HAP-1 (cell line): Measurements from ENCODE around the gene TARP.
"Not testable (repeated sequence)": the region's sequence is repeated elsewhere in the genome, so short reads cannot be mapped to it uniquely, and the experiment has no call there.

Source experiments
- DNase-seq, 2 experiments: peaks; one replicate each; pipeline ENCODE4 v3.0.0-alpha.2; 2016 to 2020; ENCODE audit warnings: low spot score in 2 of 2
- H3K27me3 ChIP-seq: fragments of 250-450 bp; sonication (Bioruptor Pico); 2 replicates; pipeline ENCODE4 v1.5.1; 2020; ENCODE audit warnings: low read depth, mild to moderate bottlenecking, moderate library complexity
- H3K36me3 ChIP-seq: fragments of 250-450 bp; sonication (Bioruptor Pico); replicated peaks from 2 replicates; pipeline ENCODE4 v1.5.1; 2020; ENCODE audit warnings: mild to moderate bottlenecking
- H3K4me1 ChIP-seq: fragments of 250-450 bp; sonication (Bioruptor Pico); 2 replicates; pipeline ENCODE4 v1.5.1; 2020; ENCODE audit warnings: mild to moderate bottlenecking
- H3K4me3 ChIP-seq: fragments of 250-450 bp; sonication (Bioruptor Pico); 2 replicates; pipeline ENCODE4 v1.5.1; 2020; ENCODE audit warnings: mild to moderate bottlenecking, moderate library complexity
- H3K9me3 ChIP-seq: fragments of 250-450 bp; sonication (Bioruptor Pico); 2 replicates; pipeline ENCODE4 v1.5.1; 2020; ENCODE audit warnings: mild to moderate bottlenecking, moderate library complexity
- in situ Hi-C: fragments of 300-500 bp; cut with MboI; formaldehyde crosslinking; loops from 3 replicates; pipeline ENCODE4 v1.14.3; 2020; ENCODE audit warnings: low sequenced_read_pairs, inconsistent platforms, mixed read lengths

Gene TARP

DNA sequence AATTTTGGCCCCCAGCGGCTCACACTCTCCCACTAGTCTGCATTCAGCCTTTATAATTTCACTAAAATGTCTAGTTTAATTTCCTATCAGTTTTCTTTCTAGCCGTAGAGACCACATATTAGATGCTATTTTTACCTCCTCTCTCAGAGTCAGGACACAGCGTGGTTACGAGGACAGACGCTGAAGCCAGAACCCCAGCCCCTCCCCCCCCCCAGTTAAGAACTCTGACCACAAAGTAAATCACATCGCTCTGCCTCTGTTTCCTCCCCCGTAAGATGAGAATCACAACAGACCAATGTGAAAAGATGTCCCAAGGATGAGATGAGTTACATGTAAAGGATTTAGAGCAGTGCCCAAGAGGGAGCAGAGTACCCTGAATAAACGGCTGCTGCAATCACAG, 11.1 kb upstream of the TARP start:
- Histone ChIP-seq H3K27me3 (peaks cover 6% of the 10 kb centered on the region; the same call in 1 of the 2 replicates), H3K4me3 (no peak overlapping the region), H3K4me1 (no peaks in the 10 kb centered on the region), H3K36me3 (no peaks in the 10 kb centered on the region), H3K9me3 (no peaks in the 10 kb centered on the region)
- in situ Hi-C loops: no loop called here
- DNase-seq: no peak

DNA sequence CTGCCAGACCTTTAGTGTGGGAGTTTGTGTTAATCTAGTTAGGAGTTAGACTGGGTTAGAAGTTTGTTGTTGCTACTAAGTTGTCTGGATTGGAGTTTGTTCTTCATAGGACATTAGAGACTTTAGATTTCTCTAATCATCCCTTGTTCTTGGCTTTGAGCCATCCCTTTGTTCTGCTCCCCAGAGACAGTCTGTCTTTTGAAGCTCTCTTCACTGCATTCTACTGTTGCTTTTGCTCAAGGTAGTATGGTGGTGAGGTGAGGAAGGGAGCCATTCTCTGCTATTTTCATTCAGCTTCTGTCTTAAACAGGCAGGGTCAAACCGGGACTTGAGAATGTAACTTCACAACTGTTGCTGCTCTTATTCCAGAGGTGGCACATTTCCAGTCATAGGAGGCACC, 10.4 kb upstream of the TARP start:
- no peak for DNase-seq
- Histone ChIP-seq H3K27me3 (peaks cover 6% of the 10 kb centered on the region; the same call in 1 of the 2 replicates), H3K9me3 (no peaks in the 10 kb centered on the region), H3K4me1 (no peaks in the 10 kb centered on the region), H3K36me3 (no peaks in the 10 kb centered on the region), H3K4me3 (no peak overlapping the region)
- in situ Hi-C loops: no loop called here

DNA sequence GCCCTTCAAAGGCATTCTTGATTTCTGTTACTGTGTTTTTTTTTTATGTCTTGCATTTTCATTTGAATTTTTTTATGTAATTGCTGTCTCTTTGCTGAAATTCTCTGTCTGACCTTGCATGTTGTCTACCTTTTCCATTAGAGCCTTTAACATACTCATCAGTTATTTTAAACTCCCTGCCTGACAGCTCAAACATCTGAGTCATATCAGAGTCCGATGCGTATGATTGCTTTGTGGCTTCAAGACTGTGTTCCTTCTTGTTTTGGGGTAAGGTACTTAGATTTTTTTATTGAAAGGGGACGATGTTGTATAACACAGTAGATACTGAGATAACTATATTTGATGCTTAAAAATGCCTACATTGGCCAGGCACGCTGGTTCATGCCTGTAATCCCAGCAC, 9.7 kb upstream of the TARP start:
- no peaks in the 10 kb centered on the region for H3K36me3 ChIP-seq
- in situ Hi-C loops: no loop called here
- no peak for DNase-seq
- H3K4me1 ChIP-seq: no peaks in the 10 kb centered on the region
- H3K9me3 ChIP-seq: no peaks in the 10 kb centered on the region
- H3K4me3 ChIP-seq: no peak overlapping the region
- peaks cover 6% of the 10 kb centered on the region; the same call in 1 of the 2 replicates for H3K27me3 ChIP-seq

DNA sequence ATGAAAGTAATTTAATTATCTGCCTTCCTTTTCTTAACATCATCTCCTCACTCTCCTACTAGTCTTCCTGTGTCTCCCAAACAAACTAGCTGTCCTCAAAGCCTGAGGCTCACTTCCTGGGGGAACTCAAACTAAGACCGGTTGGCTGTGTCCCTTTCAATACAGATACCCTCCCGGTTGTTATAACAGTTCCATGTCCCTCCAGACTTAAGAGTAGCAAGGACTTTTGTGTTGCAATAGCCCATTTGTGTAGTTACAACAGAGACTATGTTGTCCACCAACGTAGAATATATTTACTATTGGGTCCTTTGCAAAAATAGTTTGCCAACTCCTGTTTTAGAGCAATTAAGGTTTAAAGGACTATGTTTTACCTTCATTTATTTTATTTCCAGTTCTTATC, 8.6 kb upstream of the TARP start:
- H3K4me1 ChIP-seq: no peaks in the 10 kb centered on the region
- no peak overlapping the region for H3K4me3 ChIP-seq
- H3K27me3 ChIP-seq: peaks cover 6% of the 10 kb centered on the region; the same call in 1 of the 2 replicates
- in situ Hi-C loops: no loop called here
- no peak for DNase-seq
- H3K36me3 ChIP-seq: no peaks in the 10 kb centered on the region
- H3K9me3 ChIP-seq: no peaks in the 10 kb centered on the region

DNA sequence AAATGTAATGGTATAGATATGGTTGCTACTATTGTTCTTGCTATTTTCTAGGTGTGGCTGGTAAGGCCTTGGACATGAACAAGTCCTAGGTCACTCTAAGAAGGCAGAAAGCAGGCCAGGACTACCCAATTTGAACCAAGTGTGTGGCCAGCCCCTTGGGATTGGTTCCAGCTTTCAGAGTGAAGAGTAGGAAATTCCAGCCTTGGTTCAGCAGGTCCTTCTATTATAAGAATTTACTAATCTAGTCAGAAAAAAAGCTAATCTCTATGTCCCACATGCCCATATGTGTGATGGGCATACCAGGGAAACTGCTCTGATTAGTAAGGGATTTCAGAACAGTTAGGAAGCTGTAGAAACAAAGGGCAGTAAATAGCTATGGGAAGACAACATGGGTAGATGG, 7.8 kb upstream of the TARP start:
- no peak overlapping the region for H3K4me3 ChIP-seq
- no peak for DNase-seq
- H3K4me1 ChIP-seq: no peaks in the 10 kb centered on the region
- H3K9me3 ChIP-seq: no peaks in the 10 kb centered on the region
- in situ Hi-C loops: no loop called here
- no peaks in the 10 kb centered on the region for H3K36me3 ChIP-seq
- H3K27me3 ChIP-seq: peaks cover 6% of the 10 kb centered on the region; the same call in 1 of the 2 replicates

DNA sequence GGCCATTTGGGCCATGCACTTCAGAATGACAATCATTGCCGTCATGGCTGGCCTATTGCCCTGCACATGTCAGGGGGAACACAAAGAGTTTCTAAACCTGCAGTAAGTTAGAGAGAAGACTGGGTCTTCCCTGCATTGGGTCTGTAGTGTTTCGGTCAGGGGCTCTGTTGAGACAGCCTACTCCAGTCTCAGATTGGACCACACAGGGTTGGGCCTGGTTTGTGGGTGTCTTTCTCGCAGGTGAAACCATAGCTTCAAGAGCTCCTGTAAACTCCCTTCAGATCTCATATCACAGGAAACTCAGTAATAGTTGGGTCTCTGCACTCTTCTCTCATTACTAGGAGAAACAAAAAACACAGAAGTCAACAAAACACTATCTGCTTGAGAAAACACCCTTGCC, 7.3 kb upstream of the TARP start:
- in situ Hi-C loops: no loop called here
- H3K36me3 ChIP-seq: no peaks in the 10 kb centered on the region
- no peaks in the 10 kb centered on the region for H3K4me1 ChIP-seq
- H3K27me3 ChIP-seq: peaks cover 6% of the 10 kb centered on the region; the same call in 1 of the 2 replicates
- DNase-seq: no peak
- no peaks in the 10 kb centered on the region for H3K9me3 ChIP-seq
- H3K4me3 ChIP-seq: no peak overlapping the region

DNA sequence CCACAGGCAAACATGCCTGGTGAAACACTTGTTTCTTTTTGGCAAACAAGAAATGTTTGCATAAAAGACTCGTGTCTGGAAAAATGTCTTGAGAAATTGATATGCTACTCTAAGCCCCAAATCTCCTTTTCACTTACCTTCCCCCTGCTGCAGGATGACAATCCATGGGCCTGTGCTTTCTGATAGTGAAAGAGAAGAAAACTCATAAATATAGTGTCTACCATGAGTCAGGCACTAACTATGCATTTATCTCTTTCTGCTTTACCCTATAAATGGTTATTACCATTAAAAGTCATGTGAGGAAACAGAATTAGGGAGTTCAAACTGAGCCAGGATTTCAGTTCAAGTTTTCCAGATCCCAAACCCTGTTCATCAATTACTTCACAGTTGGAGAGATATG, 6.6 kb upstream of the TARP start:
- H3K27me3 ChIP-seq: peaks cover 4% of the 10 kb centered on the region; the same call in 1 of the 2 replicates
- H3K36me3 ChIP-seq: no peaks in the 10 kb centered on the region
- H3K9me3 ChIP-seq: no peaks in the 10 kb centered on the region
- DNase-seq: no peak
- H3K4me1 ChIP-seq: no peaks in the 10 kb centered on the region
- no peak overlapping the region for H3K4me3 ChIP-seq
- in situ Hi-C loops: no loop called here

DNA sequence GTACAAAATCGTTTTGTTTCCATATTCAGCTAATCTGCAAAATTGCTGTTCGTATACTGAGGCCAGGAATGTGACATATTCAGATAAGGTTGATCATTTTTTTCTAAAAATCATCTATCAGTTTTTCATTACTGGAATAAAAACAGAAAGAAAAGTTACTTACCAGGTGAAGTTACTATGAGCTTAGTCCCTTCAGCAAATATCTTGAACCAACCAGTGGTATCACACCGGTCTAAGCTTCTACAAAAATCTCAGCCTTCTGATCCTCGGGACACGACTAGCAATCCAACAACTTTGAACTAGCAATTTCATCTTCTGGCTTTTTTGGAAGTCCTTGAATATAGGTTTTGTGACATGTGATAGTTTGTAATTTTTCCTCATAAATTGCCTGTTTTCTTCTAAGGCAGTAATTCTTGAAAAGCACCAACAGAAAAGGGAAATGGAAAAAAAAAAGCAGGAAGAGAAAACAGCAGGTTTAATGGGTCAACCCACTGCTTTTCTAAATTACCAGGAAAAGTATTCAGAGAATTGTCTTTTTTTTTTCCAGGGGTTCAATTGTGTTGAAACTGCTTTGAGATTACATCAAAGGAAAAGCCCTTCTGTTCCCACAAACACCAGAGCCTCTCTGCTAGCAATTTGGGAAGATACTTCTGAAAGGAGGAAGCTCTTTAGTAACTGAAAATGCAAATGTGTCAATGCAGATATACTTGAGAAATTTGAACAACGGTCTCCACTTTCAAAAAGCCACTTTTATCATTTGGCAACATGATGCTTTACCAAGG, 2.9 kb upstream of the TARP start:
- in situ Hi-C loops: no loop called here
- H3K9me3 ChIP-seq: no peaks in the 10 kb centered on the region
- H3K4me3 ChIP-seq: no peak overlapping the region

DNA sequence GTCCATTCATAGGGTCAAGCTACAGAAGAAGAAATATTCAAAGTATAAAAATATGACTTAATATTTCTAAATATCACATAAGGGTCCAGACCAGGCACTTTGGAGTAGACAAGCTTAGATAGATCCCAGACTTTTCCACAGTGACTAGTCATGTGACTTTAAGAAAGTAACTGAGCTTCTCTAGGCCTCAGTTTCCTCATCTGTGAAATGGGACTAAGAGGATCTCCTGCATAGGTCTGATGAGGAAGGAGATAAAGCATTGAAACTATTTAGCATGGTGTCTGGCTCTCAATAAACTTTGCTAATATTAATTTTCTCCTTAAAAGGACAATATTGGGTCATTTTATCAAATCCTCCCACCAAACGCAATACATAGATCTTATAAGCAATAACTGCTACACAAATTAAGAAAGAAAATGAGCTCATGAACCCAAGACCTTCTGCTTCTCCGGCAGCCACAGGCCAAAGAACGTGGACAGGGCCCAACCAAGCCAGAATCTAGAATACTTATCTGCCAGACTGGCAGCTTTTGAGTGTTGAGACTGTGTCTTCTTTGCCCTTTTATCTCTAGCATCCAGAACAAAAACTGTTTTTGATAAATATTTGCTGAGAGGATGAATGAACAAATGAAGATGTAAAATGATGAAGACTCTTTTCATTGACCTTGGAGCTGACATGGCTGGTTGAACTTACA, 1.6 kb upstream of the TARP start:
- Histone ChIP-seq H3K36me3 (no peaks in the 10 kb centered on the region), H3K4me1 (no peaks in the 10 kb centered on the region), H3K27me3 (no peaks in the 10 kb centered on the region), H3K9me3 (no peaks in the 10 kb centered on the region), H3K4me3 (no peak overlapping the region)
- in situ Hi-C loops: no loop called here
- DNase-seq: no peak

More for the DNA sequence above, 2.9 kb upstream of the TARP start:
- no peaks in the 10 kb centered on the region for H3K27me3 ChIP-seq
- DNase-seq: no peak
- no peaks in the 10 kb centered on the region for H3K36me3 ChIP-seq
- H3K4me1 ChIP-seq: no peaks in the 10 kb centered on the region

DNA sequence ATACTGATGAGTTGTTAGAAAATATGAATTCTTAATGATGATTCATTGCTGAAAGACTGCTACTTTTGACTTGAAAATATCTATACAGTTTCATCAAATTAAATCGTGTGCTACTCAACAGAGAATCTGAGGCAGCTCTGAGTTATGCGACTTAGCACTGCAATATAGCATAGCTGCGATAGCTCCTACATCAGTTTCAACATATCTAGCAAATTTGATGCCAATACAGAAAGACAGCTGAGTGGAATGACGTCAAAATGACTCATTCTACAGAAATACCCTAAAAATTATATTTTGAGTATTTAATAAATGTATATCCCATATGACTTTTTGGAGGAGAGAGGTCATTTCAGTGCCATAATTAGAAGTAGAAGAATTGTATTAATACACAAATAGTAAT, 1.1 kb upstream of the TARP start:
- Histone ChIP-seq H3K9me3 (no peaks in the 10 kb centered on the region), H3K36me3 (no peaks in the 10 kb centered on the region), H3K27me3 (no peaks in the 10 kb centered on the region), H3K4me1 (no peaks in the 10 kb centered on the region), H3K4me3 (no peak overlapping the region)
- in situ Hi-C loops: no loop called here
- DNase-seq: no peak

DNA sequence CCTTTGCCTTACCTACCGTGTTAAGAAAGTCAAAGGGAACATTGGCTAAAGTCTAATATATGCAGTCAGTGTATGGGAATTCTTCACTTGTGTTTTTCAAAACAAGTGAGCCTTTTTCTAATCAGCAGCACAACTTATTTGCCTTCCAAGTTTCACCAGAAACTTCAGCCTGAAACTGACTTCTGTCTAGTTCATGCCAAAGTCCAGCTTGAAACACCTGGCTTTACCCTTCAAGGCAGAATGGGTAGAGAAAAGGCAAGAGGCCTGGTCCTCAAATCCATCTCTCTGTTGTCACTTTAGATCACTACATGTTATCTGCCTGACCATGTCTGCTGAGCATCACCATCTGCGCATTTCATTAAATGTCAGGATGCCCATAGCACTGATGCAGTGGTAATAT, 3.0 kb downstream of the TARP start:
- H3K36me3 ChIP-seq, DNase-seq, H3K27me3 ChIP-seq, H3K4me3 ChIP-seq, H3K4me1 ChIP-seq, H3K9me3 ChIP-seq, in situ Hi-C loops: not testable (repeated sequence)

DNA sequence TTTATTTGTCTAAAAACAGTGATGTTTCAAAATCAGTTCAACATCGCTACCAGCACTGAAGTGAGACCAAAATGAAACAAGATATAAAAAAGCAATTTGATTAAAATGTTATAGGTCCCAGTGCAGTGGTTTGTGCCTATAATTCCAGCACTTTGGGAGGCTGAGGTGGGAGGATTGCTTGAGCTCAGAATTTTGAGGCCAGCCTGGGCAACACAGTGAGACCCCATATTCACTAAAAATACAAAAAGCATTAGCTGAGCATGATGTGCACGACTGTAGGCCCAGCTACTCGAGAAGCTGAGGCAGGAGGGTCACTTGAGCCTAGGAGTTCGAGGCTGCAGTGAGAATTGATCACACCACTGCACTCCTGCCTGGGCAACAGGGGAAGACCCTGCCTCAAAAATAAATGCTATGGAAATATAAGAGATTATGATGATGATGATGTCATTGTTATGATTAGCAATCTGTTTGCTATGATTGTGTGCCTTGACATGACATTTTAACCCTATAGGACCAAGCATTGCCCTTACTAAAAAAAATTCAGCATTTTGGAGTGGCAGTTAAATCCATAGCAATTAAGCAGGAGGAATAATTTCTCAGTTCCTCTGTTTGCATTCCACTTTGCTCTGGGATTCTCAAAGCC, 3.6 kb downstream of the TARP start:
- H3K27me3 ChIP-seq, H3K36me3 ChIP-seq, in situ Hi-C loops, H3K4me3 ChIP-seq, H3K9me3 ChIP-seq, H3K4me1 ChIP-seq, DNase-seq: not testable (repeated sequence)

DNA sequence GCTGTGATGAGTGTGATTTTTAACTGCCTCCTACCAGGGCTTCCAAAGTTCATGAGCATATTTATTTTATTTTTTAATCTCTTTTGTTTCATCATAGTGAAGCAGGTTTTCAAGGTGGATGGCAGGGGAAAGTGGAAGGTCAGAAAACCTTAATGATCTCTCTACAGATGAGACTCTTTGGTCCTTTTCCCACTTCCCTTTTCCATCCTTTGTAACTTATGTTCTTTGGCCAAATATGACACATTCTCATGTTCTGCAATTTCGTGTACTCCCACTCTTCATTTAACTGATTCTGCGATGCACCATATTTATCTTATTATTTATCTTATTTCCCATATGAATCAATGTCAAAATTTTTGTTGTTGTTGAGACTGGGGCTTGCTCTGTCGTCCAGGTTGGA, 7.5 kb downstream of the TARP start:
- H3K36me3 ChIP-seq, H3K4me3 ChIP-seq, DNase-seq, in situ Hi-C loops, H3K9me3 ChIP-seq, H3K27me3 ChIP-seq: not testable (repeated sequence)
- H3K4me1 ChIP-seq: peaks cover 17% of the 10 kb centered on the region

DNA sequence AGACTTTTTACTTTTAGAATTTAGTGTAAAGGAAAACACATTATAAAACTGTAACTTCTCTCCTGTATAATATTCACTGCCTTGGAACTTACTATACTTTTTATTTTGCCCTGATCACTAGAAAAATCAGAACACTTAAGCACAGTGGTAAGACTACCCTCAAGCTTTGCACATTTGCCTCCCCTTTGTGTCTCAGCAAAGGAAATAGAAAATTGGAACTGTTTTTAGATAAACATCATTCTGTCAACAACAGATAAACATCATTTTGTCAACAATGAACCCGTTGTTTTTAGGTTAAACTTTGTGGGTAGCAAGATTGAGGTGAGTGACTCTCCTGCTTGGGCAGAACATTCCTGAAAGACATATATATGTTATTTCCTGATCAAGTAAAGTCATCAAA, 8.8 kb downstream of the TARP start:
- H3K36me3 ChIP-seq, H3K9me3 ChIP-seq, H3K4me3 ChIP-seq, DNase-seq, in situ Hi-C loops, H3K27me3 ChIP-seq: not testable (repeated sequence)
- peaks cover 17% of the 10 kb centered on the region for H3K4me1 ChIP-seq
